GM12878 (cell line): ENCODE measurements around the gene KIF3A. TPM values are rescaled to one million over a fixed set of nuclear protein-coding genes. Genes with fewer than 3 reads are reported as not detected.

Experiments
- BMI1 ChIP-seq: fragments of 450-650 bp; IDR thresholded peaks from 2 replicates; pipeline ENCODE4 v1.6.1; 2016; ENCODE audit warnings: mild to moderate bottlenecking, moderate library complexity, borderline replicate concordance
- CBX3 ChIP-seq: fragments of 200-600 bp; sonication (generic); IDR thresholded peaks from 2 replicates; pipeline ENCODE4 v1.6.1; 2016; ENCODE audit warnings: low read depth, borderline replicate concordance
- CBX5 ChIP-seq: sonication (generic); IDR thresholded peaks from 2 replicates; pipeline ENCODE4 v1.6.1; 2016; ENCODE audit warnings: low read depth, moderate library complexity, mild to moderate bottlenecking, inconsistent platforms
- CEBPB ChIP-seq, 2 experiments: fragments of 150-350 bp in 1 of 2; IDR thresholded peaks; 2 replicates each; pipeline ENCODE4 v1.6.1; 2012 to 2014; ENCODE audit warnings: low read depth in 2 of 2, low read length in 2 of 2, borderline replicate concordance in 1 of 2, inconsistent platforms in 1 of 2
- CHD2 ChIP-seq: IDR thresholded peaks from 2 replicates; pipeline ENCODE4 v1.6.1; 2011; ENCODE audit warnings: low read depth, low read length, improper control_type of control experiment, borderline replicate concordance
- CHD4 ChIP-seq: fragments of 200-600 bp; sonication (generic); IDR thresholded peaks from 2 replicates; pipeline ENCODE4 v1.6.1; 2016; ENCODE audit warnings: mild to moderate bottlenecking
- ESRRA ChIP-seq: IDR thresholded peaks from 2 replicates; pipeline ENCODE4 v1.6.1; 2012; ENCODE audit warnings: mild to moderate bottlenecking, low read length, improper control_type of control experiment
- FOXK2 ChIP-seq: fragments of 450-650 bp; IDR thresholded peaks from 2 replicates; pipeline ENCODE4 v1.6.1; 2017; ENCODE audit warnings: mild to moderate bottlenecking, moderate library complexity
- IKZF2 ChIP-seq, 2 experiments: fragments of 450-650 bp; IDR thresholded peaks; 2 replicates each; pipeline ENCODE4 v1.6.1; 2017; ENCODE audit warnings: mild to moderate bottlenecking in 2 of 2, moderate library complexity in 2 of 2
- IRF4 ChIP-seq: IDR thresholded peaks from 2 replicates; pipeline ENCODE4 v1.6.1; 2011; ENCODE audit warnings: low read depth, low read length
- JUNB ChIP-seq: IDR thresholded peaks from 2 replicates; pipeline ENCODE4 v1.6.1; 2016; ENCODE audit warnings: antibody characterized with exemption, mild to moderate bottlenecking
- MEF2A ChIP-seq: IDR thresholded peaks from 2 replicates; pipeline ENCODE4 v1.6.1; 2011; ENCODE audit warnings: low read depth, mild to moderate bottlenecking, low read length, moderate library complexity; ENCODE audit not compliant: insufficient read depth
- NFXL1 ChIP-seq: fragments of 450-650 bp; IDR thresholded peaks from 2 replicates; pipeline ENCODE4 v1.6.1; 2017; ENCODE audit warnings: antibody characterized with exemption, mild to moderate bottlenecking, borderline replicate concordance
- NFYB ChIP-seq: IDR thresholded peaks from 2 replicates; pipeline ENCODE4 v1.6.1; 2011; ENCODE audit warnings: low read depth, mild to moderate bottlenecking, low read length, improper control_type of control experiment, moderate library complexity; ENCODE audit not compliant: insufficient read depth
- NRF1 ChIP-seq: conservative IDR thresholded peaks from 2 replicates; pipeline ENCODE4 v1.6.1; 2011; ENCODE audit warnings: mild to moderate bottlenecking, low read depth, low read length, improper control_type of control experiment
- PAX8 ChIP-seq: fragments of 450-650 bp; IDR thresholded peaks from 2 replicates; pipeline ENCODE4 v1.6.1; 2017; ENCODE audit warnings: mild to moderate bottlenecking, moderate library complexity
- RB1 ChIP-seq: fragments of 450-650 bp; formaldehyde crosslinking; IDR thresholded peaks from 2 replicates; pipeline ENCODE4 v1.6.1; 2017; ENCODE audit warnings: mild to moderate bottlenecking, borderline replicate concordance
- SPI1 ChIP-seq: IDR thresholded peaks from 2 replicates; pipeline ENCODE4 v1.6.1; 2011; ENCODE audit warnings: low read depth, mild to moderate bottlenecking, low read length, moderate library complexity, borderline replicate concordance; ENCODE audit not compliant: insufficient read depth
- SRF ChIP-seq, 2 experiments: IDR thresholded peaks; 2 replicates each; pipeline ENCODE4 v1.6.1; 2011; ENCODE audit warnings: low read depth in 2 of 2, low read length in 2 of 2, mild to moderate bottlenecking in 1 of 2, moderate library complexity in 1 of 2
- STAT1 ChIP-seq: fragments of 450-650 bp; conservative IDR thresholded peaks from 2 replicates; pipeline ENCODE4 v1.6.1; 2014; ENCODE audit warnings: antibody characterized with exemption, mild to moderate bottlenecking
- TARDBP ChIP-seq: IDR thresholded peaks from 2 replicates; pipeline ENCODE4 v1.6.1; 2016; ENCODE audit warnings: borderline replicate concordance
- YY1 ChIP-seq: IDR thresholded peaks from 2 replicates; pipeline ENCODE4 v1.6.1; 2011; ENCODE audit warnings: low read depth, mild to moderate bottlenecking, low read length
- polyA plus RNA-seq, 11 experiments: library from polyadenylated mRNA; depleted of rRNA in 4 of 11; unstranded in 6 of 11; stranded (reverse) in 5 of 11; fragments of >200 nt; fragmentation: Nextera tagmentation in 4 of 11; fragmentation: Illumina TruSeq in 1 of 11; extraction: Ambion mirVana in 4 of 11; extraction: Trizol in 1 of 11; gene quantifications; 1 replicate in 1 of 11; 2 replicates in 10 of 11; pipeline versions ENCODE4 v1.2.1 to v1.2.3, GENCODE V29; 2011 to 2016; ENCODE audit warnings: inconsistent platforms in 2 of 11, missing spikeins in 2 of 11, low read depth in 1 of 11
- total RNA-seq, 4 experiments: library from RNA; depleted of rRNA in 3 of 4; stranded (reverse); fragments of >200 nt in 3 of 4; fragmentation: Illumina TruSeq in 1 of 4; extraction: Trizol in 1 of 4; gene quantifications; 2 replicates each; pipeline versions ENCODE4 v1.2.1 to v1.2.3, GENCODE V29; 2013 to 2021
- TF ChIP-seq, protein P1 (sequence below): IDR thresholded peaks from 2 replicates; pipeline ENCODE4 v1.6.1; 2011; ENCODE audit warnings: low read depth, low read length, improper control_type of control experiment, borderline replicate concordance
- TF ChIP-seq, protein P2 (sequence below): fragments of 450-650 bp; conservative IDR thresholded peaks from 2 replicates; pipeline ENCODE4 v1.6.1; 2017; ENCODE audit warnings: mild to moderate bottlenecking, moderate library complexity
- TF ChIP-seq, protein P3 (sequence below): fragments of 450-650 bp; IDR thresholded peaks from 2 replicates; pipeline ENCODE4 v1.6.1; 2017; ENCODE audit warnings: mild to moderate bottlenecking

KIF3A gene
- total and polyA plus RNA-seq, 10 of the 15 experiments (the other 5 are each of a cell fraction or from before 2014, with no cell fraction given) = 2.7 to 36.5 (median 10.0) TPM

DNA sequence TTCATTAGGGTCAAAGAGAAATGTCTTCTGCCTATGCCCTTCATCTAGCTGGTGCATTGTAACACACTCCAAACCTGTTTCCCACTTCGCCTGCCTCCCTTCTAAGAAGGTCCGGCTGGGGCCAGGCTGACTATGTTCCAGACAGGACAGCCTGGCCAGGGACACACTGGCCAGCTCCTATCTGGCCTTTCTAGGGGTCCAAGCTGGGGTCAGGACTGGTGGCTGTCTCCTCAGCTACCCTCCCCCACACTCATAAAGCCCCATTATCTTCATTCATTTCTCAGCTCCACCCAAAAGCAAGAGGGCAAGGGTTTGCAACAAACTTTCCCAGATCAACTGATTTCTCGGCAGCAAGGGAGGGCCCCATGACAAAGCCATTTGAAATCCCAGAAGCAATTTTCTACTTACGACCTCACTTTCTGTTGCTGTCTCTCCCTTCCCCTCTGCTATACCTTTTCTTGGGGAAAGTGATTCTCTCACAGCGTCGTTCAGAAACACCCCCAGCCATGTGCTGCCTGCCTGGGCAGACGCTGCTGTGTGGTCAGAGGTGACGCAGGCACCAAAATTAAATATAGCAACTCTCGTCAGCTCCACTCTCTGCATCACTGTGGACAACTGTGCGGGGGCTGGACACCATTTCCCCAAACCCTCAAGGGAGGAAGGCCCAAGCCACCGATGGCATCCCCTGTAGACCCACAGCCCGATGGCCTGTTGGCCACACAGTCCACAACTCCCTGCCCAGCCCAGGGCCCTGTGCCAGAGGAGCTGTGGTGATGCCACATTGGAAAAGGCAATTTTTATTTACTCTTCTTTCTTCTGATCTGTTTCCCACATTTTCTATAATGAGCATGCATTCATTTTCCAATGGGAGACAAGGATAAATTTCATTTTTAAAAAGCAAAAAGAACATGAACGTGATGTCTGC is 73.3 kb downstream of the KIF3A start (continued):
- TF ChIP-seq ESRRA (0 out of 2 replicates have a peak, but pooled peaks have one; percentile 60), CHD2 (peak; percentile 95), TARDBP (no peak), CBX3 (no peak), PAX8 (no peak), FOXK2 (peak; percentile 34; the same call in 1 of the 2 replicates), CEBPB (IDR thresholded peaks at IDR 0.05; ENCODE audit: borderline replicate concordance in 1 of 2, low read depth in 2 of 2, low read length in 2 of 2) (no peak), IRF4 (peak; percentile 50; the same call in 1 of the 2 replicates), CHD4 (no peak), STAT1 (no peak), RB1 (no peak; the same call in 1 of the 2 replicates), YY1 (peak; percentile 84), JUNB (peak; percentile 74), SRF (IDR thresholded peaks at IDR 0.05; ENCODE audit: low read depth in 2 of 2, low read length in 2 of 2) (no peak), NFXL1 (no peak), NFYB (no peak), IKZF2 (IDR thresholded peaks at IDR 0.05) (peak; percentile 95 to 96), BMI1 (peak; percentile 83), NRF1 (no peak), MEF2A (peak; percentile 98), CBX5 (no peak), SPI1 (peak; percentile 71)
- TF ChIP-seq, protein P1, sequence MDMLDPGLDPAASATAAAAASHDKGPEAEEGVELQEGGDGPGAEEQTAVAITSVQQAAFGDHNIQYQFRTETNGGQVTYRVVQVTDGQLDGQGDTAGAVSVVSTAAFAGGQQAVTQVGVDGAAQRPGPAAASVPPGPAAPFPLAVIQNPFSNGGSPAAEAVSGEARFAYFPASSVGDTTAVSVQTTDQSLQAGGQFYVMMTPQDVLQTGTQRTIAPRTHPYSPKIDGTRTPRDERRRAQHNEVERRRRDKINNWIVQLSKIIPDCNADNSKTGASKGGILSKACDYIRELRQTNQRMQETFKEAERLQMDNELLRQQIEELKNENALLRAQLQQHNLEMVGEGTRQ = no peak; the same call in 1 of the 2 replicates
- TF ChIP-seq, protein P2, sequence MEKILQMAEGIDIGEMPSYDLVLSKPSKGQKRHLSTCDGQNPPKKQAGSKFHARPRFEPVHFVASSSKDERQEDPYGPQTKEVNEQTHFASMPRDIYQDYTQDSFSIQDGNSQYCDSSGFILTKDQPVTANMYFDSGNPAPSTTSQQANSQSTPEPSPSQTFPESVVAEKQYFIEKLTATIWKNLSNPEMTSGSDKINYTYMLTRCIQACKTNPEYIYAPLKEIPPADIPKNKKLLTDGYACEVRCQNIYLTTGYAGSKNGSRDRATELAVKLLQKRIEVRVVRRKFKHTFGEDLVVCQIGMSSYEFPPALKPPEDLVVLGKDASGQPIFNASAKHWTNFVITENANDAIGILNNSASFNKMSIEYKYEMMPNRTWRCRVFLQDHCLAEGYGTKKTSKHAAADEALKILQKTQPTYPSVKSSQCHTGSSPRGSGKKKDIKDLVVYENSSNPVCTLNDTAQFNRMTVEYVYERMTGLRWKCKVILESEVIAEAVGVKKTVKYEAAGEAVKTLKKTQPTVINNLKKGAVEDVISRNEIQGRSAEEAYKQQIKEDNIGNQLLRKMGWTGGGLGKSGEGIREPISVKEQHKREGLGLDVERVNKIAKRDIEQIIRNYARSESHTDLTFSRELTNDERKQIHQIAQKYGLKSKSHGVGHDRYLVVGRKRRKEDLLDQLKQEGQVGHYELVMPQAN = no peak
- TF ChIP-seq, protein P3, sequence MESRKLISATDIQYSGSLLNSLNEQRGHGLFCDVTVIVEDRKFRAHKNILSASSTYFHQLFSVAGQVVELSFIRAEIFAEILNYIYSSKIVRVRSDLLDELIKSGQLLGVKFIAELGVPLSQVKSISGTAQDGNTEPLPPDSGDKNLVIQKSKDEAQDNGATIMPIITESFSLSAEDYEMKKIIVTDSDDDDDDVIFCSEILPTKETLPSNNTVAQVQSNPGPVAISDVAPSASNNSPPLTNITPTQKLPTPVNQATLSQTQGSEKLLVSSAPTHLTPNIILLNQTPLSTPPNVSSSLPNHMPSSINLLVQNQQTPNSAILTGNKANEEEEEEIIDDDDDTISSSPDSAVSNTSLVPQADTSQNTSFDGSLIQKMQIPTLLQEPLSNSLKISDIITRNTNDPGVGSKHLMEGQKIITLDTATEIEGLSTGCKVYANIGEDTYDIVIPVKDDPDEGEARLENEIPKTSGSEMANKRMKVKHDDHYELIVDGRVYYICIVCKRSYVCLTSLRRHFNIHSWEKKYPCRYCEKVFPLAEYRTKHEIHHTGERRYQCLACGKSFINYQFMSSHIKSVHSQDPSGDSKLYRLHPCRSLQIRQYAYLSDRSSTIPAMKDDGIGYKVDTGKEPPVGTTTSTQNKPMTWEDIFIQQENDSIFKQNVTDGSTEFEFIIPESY = no peak
